LNCAP (cell line): ENCODE measurements around the gene POLRMT.

Experiments used
- CTCF ChIP-seq: fragments of 450-650 bp; IDR thresholded peaks from 2 replicates; pipeline ENCODE4 v1.5.1; 2017; ENCODE audit warnings: mild to moderate bottlenecking

POLRMT gene

GRCh38 chr19:579842-580155, 53.5 kb downstream of the POLRMT start:
- TF ChIP-seq CTCF = no peak

- TF ChIP-seq CTCF = no peak
Measured at GRCh38 chr19:579111-579841, 54.1 kb downstream of the POLRMT start.

- TF ChIP-seq CTCF = no peak
Measured at GRCh38 chr19:577439-578392, 55.6 kb downstream of the POLRMT start.

- no peak for TF ChIP-seq CTCF
Measured at GRCh38 chr19:576768-577438, 56.4 kb downstream of the POLRMT start.

GRCh38 chr19:575527-576506, 57.5 kb downstream of the POLRMT start:
- no peak for TF ChIP-seq CTCF

- TF ChIP-seq CTCF = no peak
Measured at GRCh38 chr19:574658-575526, 58.4 kb downstream of the POLRMT start.
